ENCODE results near the gene SMAD7.

Gene SMAD7

DNA sequence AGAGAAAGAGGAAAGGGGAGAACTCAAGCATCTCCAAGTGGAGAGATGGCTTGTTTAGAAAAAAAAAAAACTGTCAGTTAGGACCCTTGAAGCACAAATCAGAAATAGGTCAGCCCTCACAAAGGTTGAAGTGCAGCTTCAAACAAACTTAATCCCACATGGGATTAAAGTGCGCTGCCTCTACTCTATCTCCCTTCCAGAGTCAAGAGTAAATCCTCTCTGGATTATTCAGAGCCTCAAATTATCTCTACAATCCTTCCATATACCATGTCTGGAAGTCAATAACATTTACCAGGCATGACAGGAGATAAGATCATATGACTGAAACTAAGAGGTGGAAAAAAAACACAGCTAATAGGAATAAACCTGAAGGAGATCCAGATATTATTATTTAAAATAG is 69.8 kb downstream of the SMAD7 start:
- ChIA-PET POLR2A (no interaction called here), CTCF (no interaction called here)
- no peak for TF ChIP-seq FOXM1 (IDR thresholded peaks at IDR 0.05; ENCODE audit: borderline replicate concordance)
- TF ChIP-seq ARNT (IDR thresholded peaks at IDR 0.05) = no peak
- TF ChIP-seq CTBP1 (IDR thresholded peaks at IDR 0.05; ENCODE audit: borderline replicate concordance) = no peak
- TF ChIP-seq ELF4 (IDR thresholded peaks at IDR 0.05) = no peak
- TF ChIP-seq, protein P1, sequence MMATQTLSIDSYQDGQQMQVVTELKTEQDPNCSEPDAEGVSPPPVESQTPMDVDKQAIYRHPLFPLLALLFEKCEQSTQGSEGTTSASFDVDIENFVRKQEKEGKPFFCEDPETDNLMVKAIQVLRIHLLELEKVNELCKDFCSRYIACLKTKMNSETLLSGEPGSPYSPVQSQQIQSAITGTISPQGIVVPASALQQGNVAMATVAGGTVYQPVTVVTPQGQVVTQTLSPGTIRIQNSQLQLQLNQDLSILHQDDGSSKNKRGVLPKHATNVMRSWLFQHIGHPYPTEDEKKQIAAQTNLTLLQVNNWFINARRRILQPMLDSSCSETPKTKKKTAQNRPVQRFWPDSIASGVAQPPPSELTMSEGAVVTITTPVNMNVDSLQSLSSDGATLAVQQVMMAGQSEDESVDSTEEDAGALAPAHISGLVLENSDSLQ (IDR thresholded peaks at IDR 0.05) = no peak
- TF ChIP-seq HDGF (IDR thresholded peaks at IDR 0.05; ENCODE audit: borderline replicate concordance) = no peak
- TF ChIP-seq FOXK2 (IDR thresholded peaks at IDR 0.05) = no peak
- no peak for TF ChIP-seq LEF1 (IDR thresholded peaks at IDR 0.05; ENCODE audit: borderline replicate concordance)
- no peak for TF ChIP-seq L3MBTL2 (conservative IDR thresholded peaks at IDR 0.05)
- no peak for TF ChIP-seq FOXA1 (IDR thresholded peaks at IDR 0.05)
- no peak for TF ChIP-seq SP1 (IDR thresholded peaks at IDR 0.05)
- no peak for DNase-seq (ENCODE audit: extremely low spot score)

DNA sequence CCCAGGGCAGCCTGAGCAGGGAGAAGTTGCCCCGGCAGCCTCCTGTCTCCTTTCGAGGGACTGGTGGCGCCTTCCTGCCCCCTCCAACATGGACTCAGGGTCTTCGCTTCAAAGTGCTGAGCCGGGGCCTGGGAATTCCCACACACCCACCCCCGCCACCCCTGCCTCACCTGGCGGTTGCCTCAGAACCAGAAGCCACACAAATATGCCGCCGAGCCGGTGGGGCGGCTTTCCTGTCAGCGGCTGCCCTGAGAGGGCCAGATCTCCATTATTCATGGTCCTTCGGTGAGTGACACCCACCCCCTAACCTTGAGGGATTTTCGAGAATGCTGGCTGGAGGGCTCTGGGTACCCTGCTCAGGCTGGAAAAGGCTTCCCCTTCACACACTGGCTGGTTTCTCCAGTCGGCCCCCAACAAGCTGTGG is 71.7 kb downstream of the SMAD7 start:
- DNase-seq (ENCODE audit: extremely low spot score) = no peak
- ChIA-PET CTCF (no interaction called here), POLR2A (no interaction called here)
- TF ChIP-seq ARNT (IDR thresholded peaks at IDR 0.05) (no peak), SP1 (IDR thresholded peaks at IDR 0.05) (no peak), HDGF (IDR thresholded peaks at IDR 0.05; ENCODE audit: borderline replicate concordance) (no peak), BHLHE40 (IDR thresholded peaks at IDR 0.05; ENCODE audit: borderline replicate concordance) (no peak), SUZ12 (IDR thresholded peaks at IDR 0.05) (no peak), ZNF384 (IDR thresholded peaks at IDR 0.05) (no peak), ELF4 (IDR thresholded peaks at IDR 0.05) (no peak), L3MBTL2 (conservative IDR thresholded peaks at IDR 0.05) (no peak), FOXK2 (IDR thresholded peaks at IDR 0.05) (no peak), NFRKB (IDR thresholded peaks at IDR 0.05) (no peak), FOXM1 (IDR thresholded peaks at IDR 0.05; ENCODE audit: borderline replicate concordance) (no peak), LEF1 (IDR thresholded peaks at IDR 0.05; ENCODE audit: borderline replicate concordance) (no peak), FOXA1 (IDR thresholded peaks at IDR 0.05) (no peak), CTBP1 (IDR thresholded peaks at IDR 0.05; ENCODE audit: borderline replicate concordance) (no peak)
- TF ChIP-seq, protein P1 (IDR thresholded peaks at IDR 0.05) = no peak

DNA sequence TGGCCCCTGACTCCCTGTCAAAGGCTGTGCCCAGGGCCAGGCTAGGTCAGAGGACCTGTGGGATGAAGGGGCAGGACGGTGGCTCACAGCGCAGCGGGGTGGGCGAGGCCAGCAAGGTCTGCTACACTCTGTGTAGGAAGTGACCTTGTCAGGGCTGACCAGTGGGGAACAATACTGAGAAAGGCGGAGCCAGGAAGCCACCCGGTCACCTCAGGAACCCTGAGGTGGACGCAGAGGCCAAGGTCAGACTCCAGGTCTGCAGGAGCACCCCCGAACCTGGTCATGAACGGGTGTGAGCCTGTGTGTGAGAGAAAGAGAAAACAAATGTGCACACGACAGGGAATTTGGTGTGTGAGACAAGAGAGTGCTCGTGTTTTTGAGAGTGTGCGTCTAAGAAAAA is 72.3 kb downstream of the SMAD7 start:
- ChIA-PET POLR2A (no interaction called here), CTCF (no interaction called here)
- TF ChIP-seq, protein P1 (IDR thresholded peaks at IDR 0.05) = no peak
- no peak for TF ChIP-seq BHLHE40 (IDR thresholded peaks at IDR 0.05; ENCODE audit: borderline replicate concordance)
- TF ChIP-seq ARNT (IDR thresholded peaks at IDR 0.05) = no peak
- TF ChIP-seq ELF4 (IDR thresholded peaks at IDR 0.05) = no peak
- TF ChIP-seq FOXK2 (IDR thresholded peaks at IDR 0.05) = no peak
- no peak for TF ChIP-seq HDGF (IDR thresholded peaks at IDR 0.05; ENCODE audit: borderline replicate concordance)
- no peak for TF ChIP-seq SUZ12 (IDR thresholded peaks at IDR 0.05)
- no peak for TF ChIP-seq LEF1 (IDR thresholded peaks at IDR 0.05; ENCODE audit: borderline replicate concordance)
- TF ChIP-seq CTBP1 (IDR thresholded peaks at IDR 0.05; ENCODE audit: borderline replicate concordance) = no peak
- no peak for TF ChIP-seq FOXA1 (IDR thresholded peaks at IDR 0.05)
- no peak for TF ChIP-seq NFRKB (IDR thresholded peaks at IDR 0.05)
- no peak for TF ChIP-seq SP1 (IDR thresholded peaks at IDR 0.05)
- no peak for TF ChIP-seq TARDBP (IDR thresholded peaks at IDR 0.05)
- TF ChIP-seq FOXM1 (IDR thresholded peaks at IDR 0.05; ENCODE audit: borderline replicate concordance) = no peak
- no peak for TF ChIP-seq L3MBTL2 (conservative IDR thresholded peaks at IDR 0.05)
- TF ChIP-seq ZNF384 (IDR thresholded peaks at IDR 0.05) = no peak
- DNase-seq (ENCODE audit: extremely low spot score) = no peak

DNA sequence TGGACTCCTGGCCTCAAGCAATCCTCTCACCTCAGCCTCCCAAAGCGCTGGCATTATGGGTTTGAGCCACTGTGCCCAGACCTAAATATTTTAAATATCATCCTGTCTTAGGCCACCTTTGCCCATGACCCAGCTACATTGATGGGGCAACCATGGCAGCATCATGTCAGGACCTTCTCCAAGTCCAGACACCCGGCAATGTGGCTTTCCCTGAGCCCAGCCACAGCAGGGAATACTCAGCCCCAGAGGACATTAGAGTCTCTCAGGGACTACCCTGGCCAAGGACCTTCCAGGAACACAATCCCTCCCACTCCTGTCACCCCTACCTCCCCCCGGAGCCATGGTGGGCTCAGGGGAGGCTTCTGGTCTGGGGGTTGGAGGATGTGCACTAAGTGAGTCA is 72.8 kb downstream of the SMAD7 start:
- no peak for DNase-seq (ENCODE audit: extremely low spot score)
- ChIA-PET CTCF (no interaction called here), POLR2A (no interaction called here)
- TF ChIP-seq SP1 (IDR thresholded peaks at IDR 0.05) (no peak), FOXK2 (IDR thresholded peaks at IDR 0.05) (no peak), HDGF (IDR thresholded peaks at IDR 0.05; ENCODE audit: borderline replicate concordance) (no peak), TARDBP (IDR thresholded peaks at IDR 0.05) (no peak), FOXM1 (IDR thresholded peaks at IDR 0.05; ENCODE audit: borderline replicate concordance) (no peak), FOXA1 (IDR thresholded peaks at IDR 0.05) (no peak), LEF1 (IDR thresholded peaks at IDR 0.05; ENCODE audit: borderline replicate concordance) (no peak), NFRKB (IDR thresholded peaks at IDR 0.05) (no peak), ZNF384 (IDR thresholded peaks at IDR 0.05) (no peak), L3MBTL2 (conservative IDR thresholded peaks at IDR 0.05) (no peak), BHLHE40 (IDR thresholded peaks at IDR 0.05; ENCODE audit: borderline replicate concordance) (no peak), CTBP1 (IDR thresholded peaks at IDR 0.05; ENCODE audit: borderline replicate concordance) (no peak), ELF4 (IDR thresholded peaks at IDR 0.05) (no peak), ARNT (IDR thresholded peaks at IDR 0.05) (no peak)
- TF ChIP-seq, protein P1 (IDR thresholded peaks at IDR 0.05) = no peak

DNA sequence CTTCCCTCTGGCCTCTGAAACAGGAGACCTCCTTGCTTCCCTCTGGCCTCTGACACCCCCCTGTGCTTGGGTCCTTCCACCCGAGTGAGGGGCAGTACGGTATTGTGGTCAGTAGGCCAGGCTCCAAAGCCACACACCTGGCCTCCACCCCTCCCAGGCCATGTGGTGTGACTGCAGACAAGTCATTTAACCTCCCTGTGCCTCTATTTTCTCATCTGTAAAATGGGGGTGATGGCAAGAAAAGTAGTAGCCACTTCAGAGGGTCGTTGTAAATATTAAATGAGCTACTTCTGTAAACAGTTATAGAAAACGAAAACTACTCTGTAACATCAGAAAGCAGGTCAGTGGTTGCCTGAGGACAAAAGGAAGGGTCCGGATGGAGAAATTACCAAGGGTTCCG is 74.2 kb downstream of the SMAD7 start:
- TF ChIP-seq FOXK2 (IDR thresholded peaks at IDR 0.05) (no peak), BHLHE40 (IDR thresholded peaks at IDR 0.05; ENCODE audit: borderline replicate concordance) (no peak), FOXA1 (IDR thresholded peaks at IDR 0.05) (no peak), L3MBTL2 (conservative IDR thresholded peaks at IDR 0.05) (no peak), HDGF (IDR thresholded peaks at IDR 0.05; ENCODE audit: borderline replicate concordance) (no peak), TARDBP (IDR thresholded peaks at IDR 0.05) (no peak), NFRKB (IDR thresholded peaks at IDR 0.05) (no peak), ARNT (IDR thresholded peaks at IDR 0.05) (no peak), SUZ12 (IDR thresholded peaks at IDR 0.05) (no peak), LEF1 (IDR thresholded peaks at IDR 0.05; ENCODE audit: borderline replicate concordance) (no peak), FOXM1 (IDR thresholded peaks at IDR 0.05; ENCODE audit: borderline replicate concordance) (no peak), CTBP1 (IDR thresholded peaks at IDR 0.05; ENCODE audit: borderline replicate concordance) (no peak), SP1 (IDR thresholded peaks at IDR 0.05) (no peak)
- TF ChIP-seq, protein P1 (IDR thresholded peaks at IDR 0.05) = no peak
- DNase-seq (ENCODE audit: extremely low spot score) = no peak
- ChIA-PET POLR2A (no interaction called here), CTCF (no interaction called here)
